ENCODE measurements around the gene FBXO31.

The FBXO31 gene

DNA sequence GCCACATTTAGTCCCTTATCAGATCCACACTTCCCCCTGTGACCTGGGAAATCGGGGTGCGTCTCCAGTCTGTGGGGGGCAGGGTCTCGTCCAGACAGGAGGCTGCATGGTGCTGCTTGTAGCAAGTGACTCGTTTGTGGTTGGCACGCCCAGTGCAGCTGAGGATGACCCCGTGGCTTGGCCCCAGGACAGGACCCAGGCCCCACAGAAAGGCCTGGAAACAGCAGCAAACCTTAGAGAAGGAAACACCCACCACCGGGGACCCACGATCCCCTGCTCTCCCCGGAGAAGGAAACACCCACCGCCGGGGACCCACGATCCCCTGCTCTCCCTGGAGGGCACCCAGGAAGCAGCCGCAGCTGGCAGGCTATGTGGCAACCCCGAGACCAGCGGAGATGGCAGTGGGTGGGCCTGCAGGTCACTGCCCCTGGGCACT is 58.1 kb downstream of the FBXO31 start:
- H3K79me2 ChIP-seq (ENCODE audit: control insufficient read depth, insufficient read depth, low read length, unreplicated experiment): no peaks in the 10 kb centered on the region
- no peak overlapping the region for H3K4me3 ChIP-seq (ENCODE audit: low read depth, low read length)
- peaks cover 5% of the 10 kb centered on the region for H3K4me1 ChIP-seq (ENCODE audit: control insufficient read depth, insufficient read depth, low read length, unreplicated experiment)
- no peaks in the 10 kb centered on the region for H3K36me3 ChIP-seq (ENCODE audit: insufficient read depth, low read length)
- H3K27ac ChIP-seq (ENCODE audit: low read depth, low read length): no peak overlapping the region
- no peak overlapping the region for H2AFZ ChIP-seq (ENCODE audit: low read length, unreplicated experiment)
- no peaks in the 10 kb centered on the region for H3K27me3 ChIP-seq (ENCODE audit: insufficient read depth, low read length)

DNA sequence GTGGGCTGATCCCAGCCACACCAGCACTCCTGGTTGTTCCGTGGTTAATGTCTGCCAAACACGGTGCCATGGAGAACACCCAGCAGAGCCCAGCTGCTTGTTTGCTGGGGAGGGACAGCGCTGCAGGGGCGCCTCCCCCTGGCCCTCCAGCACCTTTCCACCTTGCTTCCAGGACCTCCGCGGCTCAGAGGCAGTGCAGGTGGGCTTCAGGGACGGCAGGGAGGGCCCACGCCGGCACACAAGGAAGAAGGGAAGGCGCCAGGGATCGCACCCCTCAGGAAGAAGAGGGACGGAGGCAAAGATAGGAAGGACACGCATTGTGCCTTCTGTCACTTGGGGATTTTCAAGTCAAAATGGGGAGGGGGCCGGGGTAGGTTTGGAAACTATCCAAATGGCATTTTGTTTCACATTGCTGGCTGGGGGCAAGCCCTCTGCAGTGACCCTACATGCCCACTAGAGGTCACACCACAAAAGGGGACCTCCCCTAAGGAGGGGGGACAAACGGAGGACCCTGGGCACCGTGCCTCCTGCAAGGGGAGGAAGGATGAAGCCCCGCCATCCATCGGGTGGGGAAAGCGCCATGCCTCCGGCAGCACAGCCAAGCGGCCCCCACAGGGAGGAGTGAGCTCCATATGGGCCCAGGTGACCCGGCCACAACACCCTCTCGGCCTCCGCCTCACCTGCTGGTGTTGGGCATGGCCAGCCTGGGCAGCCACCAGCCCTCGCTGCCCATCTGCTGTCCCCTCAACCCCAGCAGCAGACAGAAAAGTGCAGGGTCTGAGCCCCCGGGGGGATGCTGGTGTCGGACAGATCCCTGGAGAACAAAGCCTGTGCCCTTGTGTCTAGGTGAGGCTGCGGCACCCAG is 58.9 kb downstream of the FBXO31 start:
- no peaks in the 10 kb centered on the region for H3K79me2 ChIP-seq (ENCODE audit: control insufficient read depth, insufficient read depth, low read length, unreplicated experiment)
- H3K4me3 ChIP-seq (ENCODE audit: low read depth, low read length): no peak overlapping the region
- H3K4me1 ChIP-seq (ENCODE audit: control insufficient read depth, insufficient read depth, low read length, unreplicated experiment): peaks cover 5% of the 10 kb centered on the region
- no peaks in the 10 kb centered on the region for H3K27me3 ChIP-seq (ENCODE audit: insufficient read depth, low read length)
- no peak overlapping the region for H3K27ac ChIP-seq (ENCODE audit: low read depth, low read length)
- H2AFZ ChIP-seq (ENCODE audit: low read length, unreplicated experiment): no peak overlapping the region
- no peaks in the 10 kb centered on the region for H3K36me3 ChIP-seq (ENCODE audit: insufficient read depth, low read length)

DNA sequence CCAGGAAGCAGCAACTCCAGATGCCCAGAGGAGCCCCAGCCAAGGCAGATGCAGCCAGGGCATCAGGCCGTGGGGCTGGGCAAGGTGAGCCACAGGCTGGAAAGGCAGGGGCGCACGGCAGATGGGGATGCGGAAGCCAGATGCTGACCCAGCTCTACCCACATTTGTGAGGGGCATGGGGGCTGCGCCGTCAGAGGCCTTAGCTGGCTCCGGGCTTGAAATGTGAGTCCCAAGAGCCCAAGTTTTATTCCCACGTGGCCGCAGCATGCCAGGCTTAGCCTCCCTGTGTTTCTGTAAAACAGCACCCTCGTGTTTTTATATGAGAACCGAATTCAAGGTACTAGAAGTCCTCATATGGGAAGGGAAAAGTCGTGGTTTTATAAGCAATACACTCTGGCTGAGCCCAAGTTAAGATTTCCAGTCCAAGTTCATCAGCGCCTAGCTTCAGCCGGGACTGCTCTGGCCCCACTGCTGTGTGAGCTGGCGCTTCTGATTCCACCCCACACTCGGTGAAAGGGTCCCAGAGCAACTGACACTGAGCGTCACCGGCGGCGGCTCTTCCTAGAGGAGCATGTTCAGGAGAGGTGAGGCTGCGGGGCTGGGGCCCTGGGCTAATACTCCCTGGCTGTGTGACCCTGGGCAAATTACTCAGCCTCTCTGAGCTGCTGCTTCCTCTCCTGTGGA is 59.7 kb downstream of the FBXO31 start:
- no peaks in the 10 kb centered on the region for H3K27me3 ChIP-seq (ENCODE audit: insufficient read depth, low read length)
- H3K27ac ChIP-seq (ENCODE audit: low read depth, low read length): no peak overlapping the region
- H3K4me1 ChIP-seq (ENCODE audit: control insufficient read depth, insufficient read depth, low read length, unreplicated experiment): peaks cover 6% of the 10 kb centered on the region
- no peak overlapping the region for H3K4me3 ChIP-seq (ENCODE audit: low read depth, low read length)
- H2AFZ ChIP-seq (ENCODE audit: low read length, unreplicated experiment): no peak overlapping the region
- peaks cover 7% of the 10 kb centered on the region for H3K79me2 ChIP-seq (ENCODE audit: control insufficient read depth, insufficient read depth, low read length, unreplicated experiment)
- H3K36me3 ChIP-seq (ENCODE audit: insufficient read depth, low read length): no peaks in the 10 kb centered on the region

DNA sequence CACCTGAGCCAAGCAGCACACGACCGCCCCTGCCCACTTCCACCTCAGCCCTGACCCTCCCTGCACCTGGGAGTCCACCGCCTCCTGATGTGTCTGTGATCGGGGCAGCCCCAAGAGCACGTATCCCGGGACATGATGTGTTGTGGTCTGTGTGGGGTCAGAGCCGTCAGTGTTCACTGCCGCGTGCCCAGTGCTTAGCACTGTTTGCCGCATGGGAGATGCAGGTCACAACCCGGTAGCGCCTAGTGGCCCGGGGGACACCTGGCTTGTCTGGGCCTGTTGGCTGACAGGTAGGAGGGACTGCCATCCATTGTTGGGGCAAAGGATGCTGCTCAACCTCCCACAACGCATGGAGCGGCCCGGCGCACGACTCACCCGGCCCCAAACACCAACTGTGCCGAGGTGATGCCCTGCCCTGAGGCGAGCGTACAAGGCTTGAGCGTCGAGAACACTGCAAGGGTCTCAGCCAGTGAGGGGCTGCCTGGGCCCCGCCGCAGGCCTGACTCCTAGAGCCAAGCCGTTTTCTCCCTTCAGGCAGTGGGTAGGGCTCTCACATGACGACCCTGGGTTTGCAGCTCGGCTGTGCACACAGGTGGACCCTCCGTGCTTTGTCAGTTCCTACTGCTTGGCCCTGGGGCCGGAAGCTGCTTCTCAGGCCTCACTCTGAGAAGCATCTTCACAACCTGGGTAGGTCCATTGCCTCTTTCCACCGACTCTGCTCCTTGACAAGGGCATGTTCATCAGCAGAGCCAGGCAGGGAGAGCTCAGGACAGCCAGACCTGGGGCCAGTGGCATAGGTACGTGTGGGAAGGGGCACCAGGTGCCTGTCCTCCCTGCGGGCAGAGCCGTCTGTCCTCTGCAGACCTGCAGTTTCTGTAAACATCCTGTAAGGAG is 60.5 kb downstream of the FBXO31 start:
- no peak overlapping the region for H2AFZ ChIP-seq (ENCODE audit: low read length, unreplicated experiment)
- no peak overlapping the region for H3K4me3 ChIP-seq (ENCODE audit: low read depth, low read length)
- peaks cover 15% of the 10 kb centered on the region for H3K79me2 ChIP-seq (ENCODE audit: control insufficient read depth, insufficient read depth, low read length, unreplicated experiment)
- no peaks in the 10 kb centered on the region for H3K27me3 ChIP-seq (ENCODE audit: insufficient read depth, low read length)
- H3K27ac ChIP-seq (ENCODE audit: low read depth, low read length): no peak overlapping the region
- H3K4me1 ChIP-seq (ENCODE audit: control insufficient read depth, insufficient read depth, low read length, unreplicated experiment): peaks cover 14% of the 10 kb centered on the region
- H3K36me3 ChIP-seq (ENCODE audit: insufficient read depth, low read length): no peaks in the 10 kb centered on the region

DNA sequence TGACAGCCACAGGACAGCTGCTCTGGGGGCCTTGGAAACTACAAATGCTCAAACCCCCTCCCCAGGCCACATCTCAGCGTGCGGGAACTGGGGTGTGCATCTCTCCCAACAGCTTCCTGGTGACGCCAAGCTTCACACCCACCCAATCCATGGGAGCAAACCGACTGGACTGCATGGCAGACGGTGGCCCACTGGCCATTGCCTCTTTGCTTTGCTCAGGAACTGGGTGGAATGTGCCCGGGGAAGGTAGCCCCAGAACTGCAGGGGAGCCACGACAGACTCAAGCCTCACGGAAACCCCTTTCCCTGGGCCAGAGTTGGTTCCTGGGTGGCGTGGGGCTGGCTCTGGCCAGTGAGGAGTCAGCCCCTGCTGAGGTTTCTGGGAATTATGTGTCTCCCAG is 61.2 kb downstream of the FBXO31 start:
- no peak overlapping the region for H3K27ac ChIP-seq (ENCODE audit: low read depth, low read length)
- H3K4me1 ChIP-seq (ENCODE audit: control insufficient read depth, insufficient read depth, low read length, unreplicated experiment): peaks cover 14% of the 10 kb centered on the region
- H3K4me3 ChIP-seq (ENCODE audit: low read depth, low read length): no peak overlapping the region
- H3K79me2 ChIP-seq (ENCODE audit: control insufficient read depth, insufficient read depth, low read length, unreplicated experiment): peaks cover 22% of the 10 kb centered on the region
- no peaks in the 10 kb centered on the region for H3K36me3 ChIP-seq (ENCODE audit: insufficient read depth, low read length)
- no peak overlapping the region for H2AFZ ChIP-seq (ENCODE audit: low read length, unreplicated experiment)
- no peaks in the 10 kb centered on the region for H3K27me3 ChIP-seq (ENCODE audit: insufficient read depth, low read length)

DNA sequence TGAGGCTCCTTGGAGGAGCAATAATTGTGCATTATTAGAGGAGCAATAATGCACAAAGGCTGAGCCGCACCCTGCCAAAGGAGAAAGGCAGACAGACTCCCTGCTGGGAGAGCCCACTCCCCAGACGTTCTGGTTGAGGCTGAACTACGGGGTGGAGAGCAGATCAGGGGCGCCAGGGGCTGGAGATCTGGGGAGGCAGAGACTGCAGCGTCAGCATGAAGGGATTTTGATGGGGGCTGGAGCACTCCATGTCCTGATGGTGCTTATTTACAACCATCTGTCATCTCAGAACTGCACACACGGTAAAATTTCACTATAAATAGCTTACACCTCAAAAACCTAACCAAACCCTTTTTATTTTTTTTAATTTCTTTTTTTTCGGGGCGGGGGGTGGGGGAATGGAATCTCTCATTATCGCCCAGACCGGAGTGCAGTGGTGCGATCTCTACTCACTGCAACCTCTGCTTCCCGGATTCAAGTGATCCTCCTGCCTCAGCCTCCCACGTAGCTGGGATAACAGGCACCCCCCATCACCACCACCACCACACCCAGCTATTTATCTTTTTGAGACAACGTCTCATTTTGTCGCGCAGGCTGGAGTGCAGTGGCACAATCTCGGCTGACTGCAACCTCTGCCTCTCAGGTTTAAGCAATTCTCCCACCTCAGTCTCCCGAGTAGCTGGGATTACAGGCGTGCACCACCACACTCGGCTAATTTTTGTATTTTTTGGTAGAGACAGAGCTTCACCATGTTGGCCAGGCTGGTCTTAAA is 62.1 kb downstream of the FBXO31 start:
- Histone ChIP-seq H3K36me3 (ENCODE audit: insufficient read depth, low read length) (no peaks in the 10 kb centered on the region), H3K4me1 (ENCODE audit: control insufficient read depth, insufficient read depth, low read length, unreplicated experiment) (peaks cover 16% of the 10 kb centered on the region), H3K27ac (ENCODE audit: low read depth, low read length) (no peak overlapping the region), H3K4me3 (ENCODE audit: low read depth, low read length) (no peak overlapping the region), H3K27me3 (ENCODE audit: insufficient read depth, low read length) (no peaks in the 10 kb centered on the region), H3K79me2 (ENCODE audit: control insufficient read depth, insufficient read depth, low read length, unreplicated experiment) (peaks cover 22% of the 10 kb centered on the region), H2AFZ (ENCODE audit: low read length, unreplicated experiment) (no peak overlapping the region)

DNA sequence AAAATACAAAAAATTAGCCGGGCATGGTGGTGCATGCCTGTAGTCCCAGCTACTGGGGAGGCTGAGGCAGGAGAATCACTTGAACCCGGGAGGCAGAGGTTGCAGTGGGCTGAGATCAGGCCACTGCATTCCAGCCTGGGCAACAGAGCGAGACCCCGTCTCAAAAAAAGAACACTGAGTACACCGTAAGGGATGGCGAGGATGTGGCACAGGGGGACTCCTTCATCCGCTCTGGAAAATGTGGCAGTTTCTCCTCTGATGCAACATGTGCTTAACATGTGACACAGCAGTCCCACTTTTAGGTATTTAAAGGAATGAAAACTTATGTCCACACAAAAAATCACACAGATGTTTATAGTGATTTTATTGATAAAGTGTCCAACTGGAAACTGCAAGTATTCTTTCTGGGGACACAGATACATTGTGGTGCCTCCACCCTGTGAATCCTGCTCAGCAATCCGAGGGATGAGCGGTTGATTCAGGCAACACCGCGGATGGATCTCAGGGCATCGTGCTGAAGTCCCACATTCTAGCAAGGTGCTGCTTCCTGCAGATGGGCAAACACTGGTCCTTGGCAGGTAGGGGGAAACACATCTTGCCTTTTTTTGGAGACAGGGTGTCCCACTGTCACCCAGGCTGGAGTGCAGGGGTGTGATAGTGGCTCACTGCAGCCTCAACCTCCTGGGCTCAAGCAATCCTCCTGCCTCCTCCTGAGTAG is 62.9 kb downstream of the FBXO31 start:
- Histone ChIP-seq H2AFZ (ENCODE audit: low read length, unreplicated experiment) (no peak overlapping the region), H3K4me3 (ENCODE audit: low read depth, low read length) (no peak overlapping the region), H3K27me3 (ENCODE audit: insufficient read depth, low read length) (no peaks in the 10 kb centered on the region), H3K36me3 (ENCODE audit: insufficient read depth, low read length) (no peaks in the 10 kb centered on the region), H3K27ac (ENCODE audit: low read depth, low read length) (no peak overlapping the region), H3K4me1 (ENCODE audit: control insufficient read depth, insufficient read depth, low read length, unreplicated experiment) (peaks cover 18% of the 10 kb centered on the region), H3K79me2 (ENCODE audit: control insufficient read depth, insufficient read depth, low read length, unreplicated experiment) (peaks cover 22% of the 10 kb centered on the region)

DNA sequence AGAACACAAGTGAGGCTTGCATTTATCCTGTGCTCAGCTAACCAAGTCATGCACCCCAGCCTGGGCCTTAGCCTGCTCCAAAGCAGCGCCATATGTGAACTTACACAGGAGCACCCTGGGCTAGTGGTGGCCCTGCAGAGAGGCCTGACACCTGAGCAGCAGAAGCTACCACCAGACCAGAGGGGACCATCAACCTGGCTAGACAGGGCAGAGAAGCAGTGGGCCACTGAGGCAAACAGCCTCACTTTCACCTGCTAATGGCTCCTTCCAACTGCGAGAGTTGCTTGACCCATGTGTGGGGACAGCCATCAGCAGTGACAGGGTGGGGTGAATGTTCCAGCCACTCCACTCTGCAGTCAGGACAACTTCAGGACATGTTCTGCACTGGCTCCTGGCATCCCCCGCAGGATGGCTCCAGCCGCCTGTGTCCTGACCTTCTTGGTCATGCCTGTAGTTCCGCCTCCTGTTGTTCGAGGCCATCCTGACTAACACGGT is 63.5 kb downstream of the FBXO31 start:
- Histone ChIP-seq H3K27me3 (ENCODE audit: insufficient read depth, low read length) (no peaks in the 10 kb centered on the region), H3K79me2 (ENCODE audit: control insufficient read depth, insufficient read depth, low read length, unreplicated experiment) (peaks cover 22% of the 10 kb centered on the region), H3K4me3 (ENCODE audit: low read depth, low read length) (no peak overlapping the region), H3K36me3 (ENCODE audit: insufficient read depth, low read length) (no peaks in the 10 kb centered on the region), H3K27ac (ENCODE audit: low read depth, low read length) (no peak overlapping the region), H2AFZ (ENCODE audit: low read length, unreplicated experiment) (no peak overlapping the region), H3K4me1 (ENCODE audit: control insufficient read depth, insufficient read depth, low read length, unreplicated experiment) (peaks cover 13% of the 10 kb centered on the region)

DNA sequence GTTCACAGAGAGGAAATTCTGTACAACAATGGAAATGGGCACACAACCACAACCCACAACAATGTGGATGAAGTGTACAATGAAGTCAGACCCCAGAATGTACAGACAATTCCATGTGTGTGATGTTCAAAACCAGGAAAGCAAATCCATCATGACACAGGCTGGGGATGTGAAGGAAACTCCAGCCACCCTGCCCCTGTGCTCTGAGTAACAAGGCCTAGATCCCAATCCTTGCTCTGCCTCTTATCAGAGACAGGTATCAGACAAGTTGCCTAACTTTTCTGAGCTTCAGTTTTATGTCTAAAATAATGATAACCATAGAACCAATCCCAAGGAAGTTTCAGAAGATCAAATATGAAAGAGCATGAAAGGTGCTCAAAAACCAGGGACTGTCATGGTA is 64.6 kb downstream of the FBXO31 start:
- Histone ChIP-seq H3K27ac (ENCODE audit: low read depth, low read length) (peak overlapping the region; percentile 85; the same call in 1 of the 2 replicates), H3K79me2 (ENCODE audit: control insufficient read depth, insufficient read depth, low read length, unreplicated experiment) (peaks cover 22% of the 10 kb centered on the region), H3K36me3 (ENCODE audit: insufficient read depth, low read length) (no peaks in the 10 kb centered on the region), H3K4me1 (ENCODE audit: control insufficient read depth, insufficient read depth, low read length, unreplicated experiment) (peaks cover 13% of the 10 kb centered on the region), H2AFZ (ENCODE audit: low read length, unreplicated experiment) (no peak overlapping the region), H3K4me3 (ENCODE audit: low read depth, low read length) (peak overlapping the region; percentile 99), H3K27me3 (ENCODE audit: insufficient read depth, low read length) (no peaks in the 10 kb centered on the region)
